Hepatocyte (in vitro differentiated cells): ENCODE results near the gene SORL1-AS1.

Experiments
- DNase-seq: peaks from one replicate; pipeline ENCODE4 v3.0.0-alpha.2; 2016; ENCODE audit warnings: low spot score
- H2AFZ ChIP-seq: fragments of 200-600 bp; sonication (generic); 2 replicates; pipeline ENCODE4 v1.6.0; 2016; ENCODE audit warnings: antibody characterized with exemption, mild to moderate bottlenecking
- H3K27ac ChIP-seq: fragments of 200-600 bp; sonication (generic); 2 replicates; pipeline ENCODE4 v1.5.1; 2016; ENCODE audit warnings: mild to moderate bottlenecking
- H3K27me3 ChIP-seq: fragments of 200-600 bp; sonication (generic); 2 replicates; pipeline ENCODE4 v1.6.1; 2016
- H3K36me3 ChIP-seq: fragments of 200-600 bp; sonication (generic); replicated peaks from 2 replicates; pipeline ENCODE4 v1.5.1; 2016; ENCODE audit warnings: low read depth; ENCODE audit not compliant: insufficient read depth
- H3K4me1 ChIP-seq: fragments of 200-600 bp; sonication (generic); 2 replicates; pipeline ENCODE4 v1.5.1; 2016; ENCODE audit warnings: mild to moderate bottlenecking, moderate library complexity; ENCODE audit not compliant: insufficient read depth
- H3K4me2 ChIP-seq: fragments of 200-600 bp; sonication (generic); 2 replicates; pipeline ENCODE4 v1.6.0; 2016
- H3K4me3 ChIP-seq: fragments of 200-600 bp; sonication (generic); 2 replicates; pipeline ENCODE4 v1.5.1; 2016; ENCODE audit warnings: mild to moderate bottlenecking
- H3K79me2 ChIP-seq: fragments of 200-600 bp; sonication (generic); 2 replicates; pipeline ENCODE4 v1.6.0; 2017; ENCODE audit warnings: mild to moderate bottlenecking
- H3K9me2 ChIP-seq: fragments of 200-600 bp; sonication (generic); replicated peaks from 2 replicates; pipeline ENCODE4 v1.6.0; 2017; ENCODE audit warnings: mild to moderate bottlenecking; ENCODE audit not compliant: insufficient read depth
- H3K9me3 ChIP-seq: fragments of 200-600 bp; sonication (generic); 2 replicates; pipeline ENCODE4 v1.5.1; 2016; ENCODE audit warnings: low read depth, mild to moderate bottlenecking
- H4K20me1 ChIP-seq: fragments of 200-600 bp; sonication (generic); 2 replicates; pipeline ENCODE4 v1.6.0; 2016; ENCODE audit warnings: mild to moderate bottlenecking; ENCODE audit not compliant: insufficient read depth, poor library complexity, severe bottlenecking
- CTCF ChIP-seq: fragments of 200-600 bp; sonication (generic); IDR thresholded peaks from 2 replicates; pipeline ENCODE4 v1.5.1; 2016; ENCODE audit warnings: antibody characterized with exemption, mild to moderate bottlenecking; ENCODE audit not compliant: poor library complexity
- EZH2 ChIP-seq: fragments of 200-600 bp; sonication (generic); IDR thresholded peaks from 2 replicates; pipeline ENCODE4 v1.6.1; 2016; ENCODE audit warnings: antibody characterized with exemption, mild to moderate bottlenecking, borderline replicate concordance
- EZH2phosphoT487 ChIP-seq: fragments of 200-600 bp; sonication (generic); IDR thresholded peaks from one replicate; pipeline ENCODE4 v1.6.1; 2018; ENCODE audit warnings: antibody characterized with exemption, mild to moderate bottlenecking, low read depth, moderate library complexity; ENCODE audit not compliant: unreplicated experiment, severe bottlenecking
- WGBS: methylation state at CpG from one replicate; pipeline ENCODE4 v1.1.6; 2016; ENCODE audit warnings: low lambda C conversion rate; ENCODE audit errors: missing lambda C conversion rate; 5-methylcytosine and 5-hydroxymethylcytosine counted together

The SORL1-AS1 gene

GRCh38 chr11:121406291-121406690 is 46.5 kb downstream of the SORL1-AS1 start:
- Histone ChIP-seq H2AFZ (no peak overlapping the region), H3K4me1 (no peaks in the 10 kb centered on the region), H3K9me2 (no peaks in the 10 kb centered on the region), H3K27me3 (no peaks in the 10 kb centered on the region), H3K9me3 (no peaks in the 10 kb centered on the region), H3K36me3 (no peaks in the 10 kb centered on the region), H3K27ac (no peak overlapping the region), H3K79me2 (no peaks in the 10 kb centered on the region), H3K4me3 (no peak overlapping the region), H4K20me1 (no peaks in the 10 kb centered on the region), H3K4me2 (no peak overlapping the region)
- DNase-seq: no peak
- TF ChIP-seq EZH2 (no peak), EZH2phosphoT487 (no peak), CTCF (no peak)
- 79% methylated on average over 2 of the region's 2 CpGs for WGBS

- DNase-seq: no peak
- H3K4me2 ChIP-seq: no peak overlapping the region
- 91% methylated on average over 1 of the region's 1 CpG for WGBS
Observed at GRCh38 chr11:121405646-121406045, 47.1 kb downstream of the SORL1-AS1 start.

GRCh38 chr11:121394785-121395184 is 58.0 kb downstream of the SORL1-AS1 start:
- H3K4me2 ChIP-seq: no peak overlapping the region
- no peak overlapping the region for H2AFZ ChIP-seq
- H3K4me3 ChIP-seq: no peak overlapping the region
- H3K27me3 ChIP-seq: no peaks in the 10 kb centered on the region
- no peaks in the 10 kb centered on the region for H3K9me3 ChIP-seq
- DNase-seq: no peak
- H4K20me1 ChIP-seq: no peaks in the 10 kb centered on the region
- H3K79me2 ChIP-seq: no peaks in the 10 kb centered on the region
- H3K36me3 ChIP-seq: no peaks in the 10 kb centered on the region
- TF ChIP-seq CTCF: no peak
- TF ChIP-seq EZH2: no peak
- no peak for TF ChIP-seq EZH2phosphoT487
- no peak overlapping the region for H3K27ac ChIP-seq
- 90% methylated on average over 4 of the region's 4 CpGs for WGBS
- H3K9me2 ChIP-seq: no peaks in the 10 kb centered on the region
- H3K4me1 ChIP-seq: no peaks in the 10 kb centered on the region

More at GRCh38 chr11:121405646-121406045, 47.1 kb downstream of the SORL1-AS1 start:
- H2AFZ ChIP-seq: no peak overlapping the region
- no peak overlapping the region for H3K27ac ChIP-seq
- H3K36me3 ChIP-seq: no peaks in the 10 kb centered on the region
- no peaks in the 10 kb centered on the region for H4K20me1 ChIP-seq
- no peaks in the 10 kb centered on the region for H3K9me3 ChIP-seq
- TF ChIP-seq CTCF (no peak), EZH2phosphoT487 (no peak), EZH2 (no peak)
- no peaks in the 10 kb centered on the region for H3K9me2 ChIP-seq
- H3K4me1 ChIP-seq: no peaks in the 10 kb centered on the region
- no peaks in the 10 kb centered on the region for H3K27me3 ChIP-seq
- H3K79me2 ChIP-seq: no peaks in the 10 kb centered on the region
- no peak overlapping the region for H3K4me3 ChIP-seq

GRCh38 chr11:121393855-121394254 is 58.9 kb downstream of the SORL1-AS1 start:
- H3K4me3 ChIP-seq: no peak overlapping the region
- no peaks in the 10 kb centered on the region for H3K27me3 ChIP-seq
- H3K9me2 ChIP-seq: no peaks in the 10 kb centered on the region
- no peak overlapping the region for H3K4me2 ChIP-seq
- H2AFZ ChIP-seq: no peak overlapping the region
- no peaks in the 10 kb centered on the region for H3K79me2 ChIP-seq
- H3K9me3 ChIP-seq: no peaks in the 10 kb centered on the region
- H3K36me3 ChIP-seq: no peaks in the 10 kb centered on the region
- no peaks in the 10 kb centered on the region for H4K20me1 ChIP-seq
- H3K4me1 ChIP-seq: no peaks in the 10 kb centered on the region
- DNase-seq: no peak
- TF ChIP-seq CTCF (no peak), EZH2phosphoT487 (no peak), EZH2 (no peak)
- WGBS: 89% methylated on average over 4 of the region's 4 CpGs
- H3K27ac ChIP-seq: no peak overlapping the region
